Spleen (tissue), 7 donors: Measurements from ENCODE around the gene SIGLEC15.

ENCODE experiments used
- POLR2A ChIP-seq, 3 donors: fragments of 450-650 bp; IDR thresholded peaks; one replicate each; pipeline ENCODE4 v1.5.1; 2017; ENCODE audit warnings: antibody characterized with exemption in 3 of 3, mild to moderate bottlenecking in 1 of 3
- TF ChIP-seq, protein P1 (sequence below), 11 experiments: fragments of 200-600 bp in 7 of 11; fragments of 450-650 bp in 4 of 11; sonication (generic) in 4 of 11; IDR thresholded peaks in 8 of 11; conservative IDR thresholded peaks in 3 of 11; 1 replicate in 7 of 11; 2 replicates in 4 of 11; pipeline versions ENCODE4 v1.4.0 to v1.8.0; 2016 to 2021; ENCODE audit warnings: antibody characterized with exemption in 11 of 11, inconsistent platforms in 4 of 11, mild to moderate bottlenecking in 1 of 11
- donor health status: DM: no; HTN: no; CAD: no; lungs with moderate emphysema.
- donor health status: DM: no; HTN: no; CAD: no.
- donor health status: DM: no; HTN: no; CAD: no.

DNA sequence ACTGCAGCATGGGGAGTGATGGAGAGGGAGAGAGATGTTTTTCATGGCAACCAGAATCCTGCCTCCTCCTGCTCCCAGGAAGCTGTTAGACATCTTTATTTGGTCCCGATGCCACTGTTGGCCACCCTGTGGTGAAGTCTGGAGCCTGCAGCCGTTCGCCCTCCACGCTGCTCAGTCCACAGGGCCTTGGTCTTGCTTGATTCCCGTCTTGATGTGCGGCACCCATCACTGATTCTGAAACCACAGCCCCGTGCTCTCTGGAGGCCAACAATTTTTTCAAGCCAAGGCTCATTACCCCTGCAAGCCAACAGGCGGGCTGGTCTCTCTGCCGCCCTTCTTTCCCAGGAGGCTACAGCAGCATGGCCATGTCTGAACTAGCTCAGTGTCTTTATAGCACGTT is 24.5 kb downstream of the SIGLEC15 start:
- TF ChIP-seq, protein P1, sequence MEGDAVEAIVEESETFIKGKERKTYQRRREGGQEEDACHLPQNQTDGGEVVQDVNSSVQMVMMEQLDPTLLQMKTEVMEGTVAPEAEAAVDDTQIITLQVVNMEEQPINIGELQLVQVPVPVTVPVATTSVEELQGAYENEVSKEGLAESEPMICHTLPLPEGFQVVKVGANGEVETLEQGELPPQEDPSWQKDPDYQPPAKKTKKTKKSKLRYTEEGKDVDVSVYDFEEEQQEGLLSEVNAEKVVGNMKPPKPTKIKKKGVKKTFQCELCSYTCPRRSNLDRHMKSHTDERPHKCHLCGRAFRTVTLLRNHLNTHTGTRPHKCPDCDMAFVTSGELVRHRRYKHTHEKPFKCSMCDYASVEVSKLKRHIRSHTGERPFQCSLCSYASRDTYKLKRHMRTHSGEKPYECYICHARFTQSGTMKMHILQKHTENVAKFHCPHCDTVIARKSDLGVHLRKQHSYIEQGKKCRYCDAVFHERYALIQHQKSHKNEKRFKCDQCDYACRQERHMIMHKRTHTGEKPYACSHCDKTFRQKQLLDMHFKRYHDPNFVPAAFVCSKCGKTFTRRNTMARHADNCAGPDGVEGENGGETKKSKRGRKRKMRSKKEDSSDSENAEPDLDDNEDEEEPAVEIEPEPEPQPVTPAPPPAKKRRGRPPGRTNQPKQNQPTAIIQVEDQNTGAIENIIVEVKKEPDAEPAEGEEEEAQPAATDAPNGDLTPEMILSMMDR (IDR thresholded peaks at IDR 0.05 in 8 of 11, conservative IDR thresholded peaks at IDR 0.05 in 3 of 11), result peak in 5 of 11 experiments; percentile 16 to 29 (median 17)
- no peak for TF ChIP-seq POLR2A (IDR thresholded peaks at IDR 0.05)
